WTC11 (cell line): ENCODE results near the gene IST1. TPM values are rescaled to one million over a fixed set of nuclear protein-coding genes. Genes with fewer than 3 reads are reported as not detected.
A peak's percentile ranks its signal among the peaks of the same experiment; 100 is the strongest.

Experiments
- ATAC-seq: fragments of 200-7000 bp; cut with Tn5 transposase; 2 replicates; pipeline ENCODE4 v1.10.0; 2021; ENCODE audit warnings: mild to moderate bottlenecking, moderate library complexity
- CTCF ChIA-PET: fragments of 300-600 bp; sonication (Branson Sonifier 250); formaldehyde crosslinking; loops from one replicate; lab custom pipeline; 2021; ENCODE audit warnings: antibody characterized with exemption; lab: Charles Lee
- POLR2A ChIA-PET: fragments of 350-600 bp; sonication (Branson Sonifier 250); formaldehyde crosslinking; loops from one replicate; lab custom pipeline; 2021; ENCODE audit warnings: antibody characterized with exemption; lab: Charles Lee
- DNase-seq: peaks from one replicate; pipeline ENCODE4 v3.0.0; 2021; ENCODE audit warnings: low spot score
- H3K27ac Mint-ChIP-seq: 2 replicates; pipeline ENCODE4 v1.8.0; 2021; ENCODE audit warnings: mixed read lengths
- H3K27me3 Mint-ChIP-seq: 2 replicates; pipeline ENCODE4 v1.8.0; 2021; ENCODE audit warnings: low read depth, mild to moderate bottlenecking, moderate library complexity, mixed read lengths
- H3K36me3 Mint-ChIP-seq: 2 replicates; pipeline ENCODE4 v1.8.0; 2021; ENCODE audit warnings: mixed read lengths
- H3K4me1 Mint-ChIP-seq: 2 replicates; pipeline ENCODE4 v1.8.0; 2022; ENCODE audit warnings: mixed read lengths
- H3K4me3 Mint-ChIP-seq: 2 replicates; pipeline ENCODE4 v1.8.0; 2021; ENCODE audit warnings: mild to moderate bottlenecking, moderate library complexity, mixed read lengths
- H3K9me3 Mint-ChIP-seq: 2 replicates; pipeline ENCODE4 v1.8.0; 2021; ENCODE audit warnings: mixed read lengths
- AFF4 ChIP-seq: sonication (generic); formaldehyde crosslinking; IDR thresholded peaks from 2 replicates; pipeline ENCODE4 v1.8.1; 2023; ENCODE audit warnings: mild to moderate bottlenecking, missing genetic modification reagents, borderline replicate concordance
- ATF6 ChIP-seq: sonication (generic); formaldehyde crosslinking; IDR thresholded peaks from 2 replicates; pipeline ENCODE4 v1.8.1; 2023; ENCODE audit warnings: mild to moderate bottlenecking, missing genetic modification reagents
- CREM ChIP-seq: sonication (generic); formaldehyde crosslinking; IDR thresholded peaks from 2 replicates; pipeline ENCODE4 v1.8.1; 2022; ENCODE audit warnings: mild to moderate bottlenecking, missing genetic modification reagents, moderate library complexity
- CTCF ChIP-seq: fragments of 200-600 bp; IDR thresholded peaks from 2 replicates; pipeline ENCODE4 v1.8.0; 2022; ENCODE audit warnings: antibody characterized with exemption
- ESRRA ChIP-seq: sonication (generic); formaldehyde crosslinking; IDR thresholded peaks from 2 replicates; pipeline ENCODE4 v1.8.1; 2022; ENCODE audit warnings: mild to moderate bottlenecking, missing genetic modification reagents, borderline replicate concordance
- GRHL2 ChIP-seq: fragments of 250-450 bp; sonication (Bioruptor Pico); IDR thresholded peaks from 2 replicates; pipeline ENCODE4 v1.8.0; 2022; ENCODE audit warnings: mild to moderate bottlenecking, moderate library complexity; ENCODE audit not compliant: insufficient replicate concordance, severe bottlenecking
- HMGA2 ChIP-seq: fragments of 250-450 bp; sonication (Bioruptor Pico); IDR thresholded peaks from 2 replicates; pipeline ENCODE4 v1.4.0; 2021; ENCODE audit warnings: mild to moderate bottlenecking, moderate library complexity
- KAT7 ChIP-seq: sonication (generic); formaldehyde crosslinking; IDR thresholded peaks from 2 replicates; pipeline ENCODE4 v1.8.1; 2023; ENCODE audit warnings: missing genetic modification reagents, mild to moderate bottlenecking, borderline replicate concordance
- NFATC4 ChIP-seq: fragments of 250-450 bp; sonication (Bioruptor Pico); IDR thresholded peaks from 2 replicates; pipeline ENCODE4 v1.9.0; 2021; ENCODE audit warnings: mild to moderate bottlenecking
- RELA ChIP-seq: sonication (generic); formaldehyde crosslinking; IDR thresholded peaks from 2 replicates; pipeline ENCODE4 v1.8.1; 2022; ENCODE audit warnings: missing genetic modification reagents, mild to moderate bottlenecking, borderline replicate concordance
- TCF7 ChIP-seq: sonication (generic); formaldehyde crosslinking; IDR thresholded peaks from 2 replicates; pipeline ENCODE4 v1.8.0; 2022; ENCODE audit warnings: mild to moderate bottlenecking, low read depth, missing genetic modification reagents, moderate library complexity
- TP53 ChIP-seq: sonication (generic); formaldehyde crosslinking; IDR thresholded peaks from 2 replicates; pipeline ENCODE4 v1.8.1; 2023; ENCODE audit warnings: mild to moderate bottlenecking, missing genetic modification reagents
- USF1 ChIP-seq: sonication (generic); formaldehyde crosslinking; IDR thresholded peaks from 2 replicates; pipeline ENCODE4 v1.8.0; 2022; ENCODE audit warnings: mild to moderate bottlenecking, missing genetic modification reagents
- ZBTB43 ChIP-seq: sonication (generic); formaldehyde crosslinking; IDR thresholded peaks from 2 replicates; pipeline ENCODE4 v1.8.1; 2023; ENCODE audit warnings: mild to moderate bottlenecking, missing genetic modification reagents
- ZMAT4 ChIP-seq: fragments of 250-450 bp; sonication (Bioruptor Pico); IDR thresholded peaks from 2 replicates; pipeline ENCODE4 v1.9.0; 2021; ENCODE audit warnings: mild to moderate bottlenecking
- ZNF232 ChIP-seq: sonication (generic); formaldehyde crosslinking; IDR thresholded peaks from 2 replicates; pipeline ENCODE4 v1.8.0; 2022; ENCODE audit warnings: mild to moderate bottlenecking, missing genetic modification reagents
- ZNF423 ChIP-seq: fragments of 250-450 bp; sonication (Bioruptor Pico); IDR thresholded peaks from 2 replicates; pipeline ENCODE4 v2.1.2; 2022; ENCODE audit warnings: mild to moderate bottlenecking, moderate library complexity
- ZNF425 ChIP-seq: fragments of 250-450 bp; sonication (Bioruptor Pico); conservative IDR thresholded peaks from 2 replicates; pipeline ENCODE4 v1.9.0; 2021; ENCODE audit warnings: mild to moderate bottlenecking
- ZNF512 ChIP-seq: sonication (generic); formaldehyde crosslinking; IDR thresholded peaks from 2 replicates; pipeline ENCODE4 v1.8.1; 2022; ENCODE audit warnings: missing genetic modification reagents, borderline replicate concordance
- total RNA-seq: library from RNA; stranded (reverse); gene quantifications from 3 replicates; pipeline ENCODE4 v1.2.3, GENCODE V29; 2021

The IST1 gene
- total RNA-seq, 1 experiment from 2014 or later: 272 TPM

- POLR2A ChIA-PET: no interaction called here
- Mint-ChIP-seq H3K27me3 (peaks cover 2% of the 10 kb centered on the region; the same call in 1 of the 2 replicates), H3K27ac (peak overlapping the region; percentile 91), H3K9me3 (no peaks in the 10 kb centered on the region), H3K36me3 (peaks cover 27% of the 10 kb centered on the region), H3K4me3 (peak overlapping the region; percentile 93), H3K4me1 (peaks cover 12% of the 10 kb centered on the region)
- DNase-seq: peak; percentile 21
- TF ChIP-seq ATF6 (CRISPR knock-in tag) (no peak), NFATC4 (CRISPR knock-in tag) (no peak)
- CTCF ChIA-PET: interaction anchor here (0.6 kb wide), 2 partner anchors 65 to 109 kb away, joined by 3 to 5 read pairs; no protein-coding TSS in a partner anchor
- ATAC-seq: no peak
These were observed 48.9 kb upstream of the IST1 start for GRCh38 chr16:71846431-71846830.

GRCh38 chr16:71847096-71847495, 48.2 kb upstream of the IST1 start:
- peaks cover 2% of the 10 kb centered on the region; the same call in 1 of the 2 replicates for H3K27me3 Mint-ChIP-seq
- H3K9me3 Mint-ChIP-seq: no peaks in the 10 kb centered on the region
- peak overlapping the region; percentile 93 for H3K4me3 Mint-ChIP-seq
- peaks cover 12% of the 10 kb centered on the region for H3K4me1 Mint-ChIP-seq
- CTCF ChIA-PET: no interaction called here
- TF ChIP-seq ZBTB43 (CRISPR knock-in tag) (no peak), CTCF (no peak), HMGA2 (no peak), ESRRA (CRISPR knock-in tag) (no peak), KAT7 (CRISPR knock-in tag) (no peak), CREM (CRISPR knock-in tag) (no peak), ZNF423 (CRISPR knock-in tag) (no peak), GRHL2 (CRISPR knock-in tag) (no peak), AFF4 (no peak), RELA (CRISPR knock-in tag) (no peak), ZMAT4 (CRISPR knock-in tag) (no peak), ZNF232 (no peak), ZNF512 (CRISPR knock-in tag) (no peak), TP53 (CRISPR knock-in tag) (no peak), ZNF425 (CRISPR knock-in tag) (no peak), USF1 (no peak), TCF7 (no peak)
- TF ChIP-seq, all 79 proteins: peak for 0
- Mint-ChIP-seq H3K36me3 (peaks cover 27% of the 10 kb centered on the region), H3K27ac (peak overlapping the region; percentile 91)
- ATAC-seq (no peak), DNase-seq (no peak)
- POLR2A ChIA-PET: no interaction called here
